Measurements from ENCODE around the gene GORASP2. TPM values are rescaled to one million over a fixed set of nuclear protein-coding genes. Genes with fewer than 3 reads are reported as not detected.
A peak's percentile ranks its signal among the peaks of the same experiment; 100 is the strongest.

Gene GORASP2
- 66.1 TPM for polyA plus RNA-seq
- long read RNA-seq, donor 1, transcript GORASP2-201 (10 exons, 3,173 nt) = major isoform, 13 of 28 reads
- long read RNA-seq, donor 1, partial matches to known transcripts = 14 of 28 reads
- long read RNA-seq, donor 1, other reads (novel, unspliced or antisense) = 0 of 28 reads
- long read RNA-seq, donor 2, transcript GORASP2-201 (10 exons, 3,173 nt) = major isoform, 22 of 46 reads
- long read RNA-seq, donor 2, partial matches to known transcripts = 21 of 46 reads
- long read RNA-seq, donor 2, other reads (novel, unspliced or antisense) = 0 of 46 reads
- long read RNA-seq, donor 3 = 0 reads
- long read RNA-seq, donor 4, partial matches to known transcripts = 0 of 4 reads
- long read RNA-seq, donor 4, other reads (novel, unspliced or antisense) = 0 of 4 reads
- long read RNA-seq, donor 5, transcript GORASP2-201 (10 exons, 3,173 nt) = major isoform, 10 of 14 reads
- long read RNA-seq, donor 5, partial matches to known transcripts = 0 of 14 reads
- long read RNA-seq, donor 5, other reads (novel, unspliced or antisense) = 0 of 14 reads
- long read RNA-seq, donor 6, transcript GORASP2-207 (5 exons, 2,096 nt) = major isoform, 16 of 55 reads
- long read RNA-seq, donor 6, transcript GORASP2-201 (10 exons, 3,173 nt) = minor isoform, 12 of 55 reads
- long read RNA-seq, donor 6, partial matches to known transcripts = 25 of 55 reads
- long read RNA-seq, donor 6, other reads (novel, unspliced or antisense) = 0 of 55 reads
- long read RNA-seq, donor 7, transcript GORASP2-207 (5 exons, 2,096 nt) = major isoform, 6 of 17 reads
- long read RNA-seq, donor 7, transcript GORASP2-201 (10 exons, 3,173 nt) = major isoform, 6 of 17 reads
- long read RNA-seq, donor 7, partial matches to known transcripts = 5 of 17 reads
- long read RNA-seq, donor 7, other reads (novel, unspliced or antisense) = 0 of 17 reads
- long read RNA-seq, donor 8, transcript GORASP2-207 (5 exons, 2,096 nt) = minor isoform, 11 of 63 reads
- long read RNA-seq, donor 8, transcript GORASP2-201 (10 exons, 3,173 nt) = major isoform, 21 of 63 reads
- long read RNA-seq, donor 8, partial matches to known transcripts = 31 of 63 reads
- long read RNA-seq, donor 8, other reads (novel, unspliced or antisense) = 0 of 63 reads
- long read RNA-seq, donor 9, transcript GORASP2-201 (10 exons, 3,173 nt) = major isoform, 9 of 79 reads
- long read RNA-seq, donor 9, transcript GORASP2-207 (5 exons, 2,096 nt) = minor isoform, 8 of 79 reads
- long read RNA-seq, donor 9, partial matches to known transcripts = 62 of 79 reads
- long read RNA-seq, donor 9, other reads (novel, unspliced or antisense) = 0 of 79 reads
- long read RNA-seq, donor 10, transcript GORASP2-207 (5 exons, 2,096 nt) = minor isoform, 15 of 91 reads
- long read RNA-seq, donor 10, transcript GORASP2-201 (10 exons, 3,173 nt) = major isoform, 16 of 91 reads
- long read RNA-seq, donor 10, partial matches to known transcripts = 60 of 91 reads
- long read RNA-seq, donor 10, other reads (novel, unspliced or antisense) = 0 of 91 reads
- long read RNA-seq, donor 11, transcript GORASP2-201 (10 exons, 3,173 nt) = major isoform, 9 of 32 reads
- long read RNA-seq, donor 11, partial matches to known transcripts = 19 of 32 reads
- long read RNA-seq, donor 11, other reads (novel, unspliced or antisense) = 0 of 32 reads

DNA sequence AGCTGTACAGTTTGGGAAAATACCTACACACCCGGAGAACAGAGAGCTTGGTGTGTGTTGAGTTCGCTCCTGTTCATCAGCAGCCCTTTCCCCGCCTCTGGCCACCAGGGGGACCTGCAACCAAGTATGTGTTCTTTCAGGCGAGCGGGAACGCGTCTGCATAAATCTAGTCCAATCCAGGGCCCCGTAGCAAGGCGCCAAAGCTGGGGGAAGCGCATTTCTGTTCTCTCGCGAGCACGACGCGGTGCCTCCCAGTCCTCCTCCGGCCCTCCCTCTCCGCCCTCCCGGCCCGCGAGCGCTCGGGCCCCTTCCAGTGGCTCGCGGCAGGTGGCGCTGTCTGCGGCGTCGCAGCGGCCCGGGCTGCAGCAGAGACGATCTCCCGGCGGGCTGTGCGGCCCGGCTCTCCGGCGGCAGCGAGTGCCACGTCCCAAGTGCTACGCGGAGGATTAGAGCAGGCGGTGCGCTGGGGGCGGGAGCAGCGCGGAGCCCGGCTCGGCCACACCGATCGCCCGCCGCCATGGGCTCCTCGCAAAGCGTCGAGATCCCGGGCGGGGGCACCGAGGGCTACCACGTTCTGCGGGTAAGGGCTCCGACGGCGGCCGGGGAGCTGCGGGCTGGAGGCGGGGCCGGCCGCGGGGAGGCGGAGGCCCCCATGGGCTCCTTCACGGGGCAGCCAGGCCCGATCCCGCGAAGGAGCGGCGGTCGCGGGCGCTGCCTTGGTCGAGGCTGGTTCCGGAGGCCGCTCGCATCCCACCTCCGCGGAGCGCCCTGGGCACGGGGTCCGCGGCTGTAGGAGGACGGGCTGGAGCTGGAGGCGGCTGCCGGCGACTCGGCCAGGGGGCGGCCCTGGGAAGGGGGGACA, at the start of gene GORASP2:
Gene GORASP2, plus strand, starts transcription at position 430 of the 862 bp plus-strand sequence. Its CDS starts 88 bp downstream, at position 518.
- peaks cover 3% of the 10 kb centered on the region for H3K4me1 ChIP-seq (ENCODE audit: control insufficient read depth, insufficient read depth, low read length)
- H3K27ac ChIP-seq (ENCODE audit: low read length) = peak within 1 kb of the TSS; percentile 58
- peak; percentile 99 to 100 for DNase-seq
- H3K4me3 ChIP-seq (ENCODE audit: low read length) = peak within 1 kb of the TSS; percentile 59
- no peaks in the 10 kb centered on the region for H3K36me3 ChIP-seq (ENCODE audit: control insufficient read depth, insufficient read depth, low read length)
- WGBS (ENCODE audit: insufficient coverage, low lambda C conversion rate) = no CpG with 5 or more reads among the region's 95 CpGs
- H3K27me3 ChIP-seq (ENCODE audit: control insufficient read depth, insufficient read depth, low read length) = no peaks in the 10 kb centered on the region
- H3K9me3 ChIP-seq (ENCODE audit: control insufficient read depth, low read depth, low read length) = peaks cover 6% of the 10 kb centered on the region

GRCh38 chr2:170881840-170882239, 47.2 kb upstream of the GORASP2 start:
- no peak for DNase-seq
- no CpG with 5 or more reads among the region's 3 CpGs for WGBS (ENCODE audit: insufficient coverage, low lambda C conversion rate)
- no peak overlapping the region for H3K4me3 ChIP-seq (ENCODE audit: low read length)
- H3K36me3 ChIP-seq (ENCODE audit: control insufficient read depth, insufficient read depth, low read length) = no peaks in the 10 kb centered on the region
- H3K4me1 ChIP-seq (ENCODE audit: control insufficient read depth, insufficient read depth, low read length) = no peaks in the 10 kb centered on the region
- peaks cover 3% of the 10 kb centered on the region for H3K27me3 ChIP-seq (ENCODE audit: control insufficient read depth, insufficient read depth, low read length)
- no peak overlapping the region for H3K27ac ChIP-seq (ENCODE audit: low read length)
- no peaks in the 10 kb centered on the region for H3K9me3 ChIP-seq (ENCODE audit: control insufficient read depth, low read depth, low read length)

GRCh38 chr2:170882758-170883157, 46.3 kb upstream of the GORASP2 start:
- Histone ChIP-seq H3K27ac (ENCODE audit: low read length) (no peak overlapping the region), H3K4me3 (ENCODE audit: low read length) (no peak overlapping the region), H3K9me3 (ENCODE audit: control insufficient read depth, low read depth, low read length) (no peaks in the 10 kb centered on the region), H3K4me1 (ENCODE audit: control insufficient read depth, insufficient read depth, low read length) (no peaks in the 10 kb centered on the region), H3K36me3 (ENCODE audit: control insufficient read depth, insufficient read depth, low read length) (no peaks in the 10 kb centered on the region), H3K27me3 (ENCODE audit: control insufficient read depth, insufficient read depth, low read length) (peaks cover 3% of the 10 kb centered on the region)
- DNase-seq = no peak
- 92% methylated on average over 1 of the region's 2 CpGs for WGBS (ENCODE audit: insufficient coverage, low lambda C conversion rate)

DNA sequence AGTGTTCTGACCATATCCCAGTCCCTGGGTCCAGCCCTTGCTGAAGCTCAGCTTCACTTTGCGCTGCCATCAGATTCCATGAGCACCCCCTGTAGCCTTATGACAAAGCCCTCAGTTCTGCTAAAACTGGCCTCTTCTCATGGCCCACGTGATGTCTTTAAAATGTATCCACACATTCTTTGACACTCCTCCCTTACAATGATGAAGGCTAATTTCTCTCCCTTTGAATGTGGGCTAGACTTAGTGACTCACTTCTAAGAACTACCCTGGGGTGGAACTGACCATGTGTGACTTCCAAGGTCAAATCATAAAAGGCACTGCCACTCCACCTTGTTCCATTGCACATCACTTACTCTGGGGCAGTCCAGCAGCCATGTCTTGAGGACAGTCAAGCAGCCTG, 45.4 kb upstream of the GORASP2 start:
- no peak for DNase-seq
- no peaks in the 10 kb centered on the region for H3K9me3 ChIP-seq (ENCODE audit: control insufficient read depth, low read depth, low read length)
- H3K4me3 ChIP-seq (ENCODE audit: low read length) = no peak overlapping the region
- no peaks in the 10 kb centered on the region for H3K36me3 ChIP-seq (ENCODE audit: control insufficient read depth, insufficient read depth, low read length)
- H3K27ac ChIP-seq (ENCODE audit: low read length) = no peak overlapping the region
- H3K27me3 ChIP-seq (ENCODE audit: control insufficient read depth, insufficient read depth, low read length) = peaks cover 3% of the 10 kb centered on the region
- H3K4me1 ChIP-seq (ENCODE audit: control insufficient read depth, insufficient read depth, low read length) = no peaks in the 10 kb centered on the region
- no CpG with 5 or more reads among the region's 2 CpGs for WGBS (ENCODE audit: insufficient coverage, low lambda C conversion rate)

GRCh38 chr2:170885130-170885791, 43.8 kb upstream of the GORASP2 start:
- Histone ChIP-seq H3K27me3 (ENCODE audit: control insufficient read depth, insufficient read depth, low read length) (peaks cover 5% of the 10 kb centered on the region), H3K4me3 (ENCODE audit: low read length) (no peak overlapping the region), H3K27ac (ENCODE audit: low read length) (no peak overlapping the region), H3K4me1 (ENCODE audit: control insufficient read depth, insufficient read depth, low read length) (no peaks in the 10 kb centered on the region), H3K36me3 (ENCODE audit: control insufficient read depth, insufficient read depth, low read length) (no peaks in the 10 kb centered on the region), H3K9me3 (ENCODE audit: control insufficient read depth, low read depth, low read length) (no peaks in the 10 kb centered on the region)
- no peak for DNase-seq
- WGBS (ENCODE audit: insufficient coverage, low lambda C conversion rate) = no CpG with 5 or more reads among the region's 5 CpGs

DNA sequence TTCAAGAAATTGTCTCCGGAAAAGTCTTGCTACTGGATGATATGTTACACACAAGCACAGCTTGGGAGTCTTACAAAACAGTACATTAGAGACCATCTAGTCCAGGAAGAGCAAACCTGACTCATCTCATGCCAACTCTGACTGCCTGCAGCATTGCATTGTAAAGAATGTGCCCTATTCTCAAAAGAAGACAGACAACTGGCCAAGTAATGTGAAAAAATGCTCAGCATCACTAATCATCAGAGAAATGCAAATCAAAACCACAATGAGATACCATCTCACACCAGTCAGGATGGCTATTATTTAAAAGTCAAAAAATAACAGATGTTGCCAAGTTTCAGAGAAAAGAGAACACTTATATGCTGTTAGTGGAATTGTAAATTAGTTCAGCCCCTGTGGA, 42.7 kb upstream of the GORASP2 start:
- H3K4me1 ChIP-seq (ENCODE audit: control insufficient read depth, insufficient read depth, low read length) = no peaks in the 10 kb centered on the region
- no peaks in the 10 kb centered on the region for H3K36me3 ChIP-seq (ENCODE audit: control insufficient read depth, insufficient read depth, low read length)
- H3K9me3 ChIP-seq (ENCODE audit: control insufficient read depth, low read depth, low read length) = no peaks in the 10 kb centered on the region
- H3K27ac ChIP-seq (ENCODE audit: low read length) = no peak overlapping the region
- H3K27me3 ChIP-seq (ENCODE audit: control insufficient read depth, insufficient read depth, low read length) = peaks cover 5% of the 10 kb centered on the region
- WGBS (ENCODE audit: insufficient coverage, low lambda C conversion rate) = no CpG with 5 or more reads among the region's 1 CpG
- no peak overlapping the region for H3K4me3 ChIP-seq (ENCODE audit: low read length)
- no peak for DNase-seq

GRCh38 chr2:170887496-170887895, 41.6 kb upstream of the GORASP2 start:
- H3K9me3 ChIP-seq (ENCODE audit: control insufficient read depth, low read depth, low read length) = no peaks in the 10 kb centered on the region
- H3K27me3 ChIP-seq (ENCODE audit: control insufficient read depth, insufficient read depth, low read length) = peaks cover 2% of the 10 kb centered on the region
- H3K4me1 ChIP-seq (ENCODE audit: control insufficient read depth, insufficient read depth, low read length) = no peaks in the 10 kb centered on the region
- no peak overlapping the region for H3K4me3 ChIP-seq (ENCODE audit: low read length)
- H3K36me3 ChIP-seq (ENCODE audit: control insufficient read depth, insufficient read depth, low read length) = no peaks in the 10 kb centered on the region
- no peak overlapping the region for H3K27ac ChIP-seq (ENCODE audit: low read length)
- DNase-seq = no peak

- DNase-seq = no peak
- no peak overlapping the region for H3K4me3 ChIP-seq (ENCODE audit: low read length)
- H3K9me3 ChIP-seq (ENCODE audit: control insufficient read depth, low read depth, low read length) = no peaks in the 10 kb centered on the region
- no peak overlapping the region for H3K27ac ChIP-seq (ENCODE audit: low read length)
- H3K36me3 ChIP-seq (ENCODE audit: control insufficient read depth, insufficient read depth, low read length) = no peaks in the 10 kb centered on the region
- WGBS (ENCODE audit: insufficient coverage, low lambda C conversion rate) = no CpG with 5 or more reads among the region's 3 CpGs
- no peaks in the 10 kb centered on the region for H3K4me1 ChIP-seq (ENCODE audit: control insufficient read depth, insufficient read depth, low read length)
- peaks cover 2% of the 10 kb centered on the region for H3K27me3 ChIP-seq (ENCODE audit: control insufficient read depth, insufficient read depth, low read length)
Measured at GRCh38 chr2:170887896-170888295, 41.2 kb upstream of the GORASP2 start.

- H3K27me3 ChIP-seq (ENCODE audit: control insufficient read depth, insufficient read depth, low read length) = peaks cover 2% of the 10 kb centered on the region
- DNase-seq = no peak
- no peaks in the 10 kb centered on the region for H3K9me3 ChIP-seq (ENCODE audit: control insufficient read depth, low read depth, low read length)
- no peaks in the 10 kb centered on the region for H3K4me1 ChIP-seq (ENCODE audit: control insufficient read depth, insufficient read depth, low read length)
- no peak overlapping the region for H3K4me3 ChIP-seq (ENCODE audit: low read length)
- whole genome bisulfite sequencing (ENCODE audit: insufficient coverage, low lambda C conversion rate) = no CpG with 5 or more reads among the region's 4 CpGs
- H3K36me3 ChIP-seq (ENCODE audit: control insufficient read depth, insufficient read depth, low read length) = no peaks in the 10 kb centered on the region
- H3K27ac ChIP-seq (ENCODE audit: low read length) = no peak overlapping the region
Measured at GRCh38 chr2:170891893-170892292, 37.2 kb upstream of the GORASP2 start.
